ENCODE data around the gene PARP2.
"Not testable (repeated sequence)": the region's sequence is repeated elsewhere in the genome, so short reads cannot be mapped to it uniquely, and the experiment has no call there.

The PARP2 gene

DNA sequence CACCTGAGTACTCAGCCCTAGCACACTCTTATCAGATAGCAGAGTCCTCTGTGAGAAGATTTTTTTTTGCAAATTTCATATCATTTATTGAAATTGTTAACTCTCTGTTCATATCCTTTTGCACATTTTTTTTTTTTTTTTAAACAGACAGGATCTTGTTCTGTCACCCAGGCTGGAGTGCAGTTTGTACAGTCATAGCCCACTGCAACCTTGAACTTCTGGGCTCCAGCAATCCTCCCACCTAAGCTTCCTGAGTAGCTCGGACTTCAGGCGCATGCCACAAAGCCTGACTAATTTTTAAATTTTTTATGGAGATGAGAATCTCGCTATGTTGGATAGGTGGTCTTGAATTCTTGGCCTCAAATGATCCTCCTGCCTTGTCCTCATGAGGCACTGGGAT, 4.3 kb downstream of the PARP2 start:
- no peak for DNase-seq (ENCODE audit: low read depth)

GRCh38 chr14:20350282-20350681, 6.8 kb downstream of the PARP2 start:
- DNase-seq (ENCODE audit: low read depth): no peak

GRCh38 chr14:20350860-20351259, 7.4 kb downstream of the PARP2 start:
- DNase-seq (ENCODE audit: low read depth): no peak

DNA sequence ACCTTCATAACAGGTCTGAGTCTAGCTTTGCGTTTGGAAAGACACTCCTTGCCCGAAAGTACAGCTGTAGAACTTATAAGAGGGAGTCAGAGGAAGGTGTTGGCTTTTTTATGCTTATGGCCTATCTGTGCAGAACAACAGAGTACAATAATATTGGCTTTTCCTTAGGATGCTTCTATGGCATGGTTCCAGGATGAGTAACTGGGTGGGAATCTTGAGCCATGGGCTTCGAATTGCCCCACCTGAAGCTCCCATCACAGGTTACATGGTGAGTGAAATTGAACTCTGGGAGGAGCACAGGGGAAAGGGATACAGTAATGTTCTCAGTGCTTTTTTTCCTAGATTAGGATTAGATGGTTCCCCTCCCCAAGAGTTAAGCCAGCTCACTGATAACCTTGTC, 13.0 kb downstream of the PARP2 start:
- DNase-seq (ENCODE audit: low read depth): no peak

- DNase-seq (ENCODE audit: low read depth): not testable (repeated sequence)
Measured at GRCh38 chr14:20358474-20358873, 15.0 kb downstream of the PARP2 start.

GRCh38 chr14:20365928-20366327, 22.5 kb downstream of the PARP2 start:
- no peak for DNase-seq (ENCODE audit: low read depth)

- no peak for DNase-seq (ENCODE audit: low read depth)
Measured at GRCh38 chr14:20372796-20373195, 29.4 kb downstream of the PARP2 start.

DNA sequence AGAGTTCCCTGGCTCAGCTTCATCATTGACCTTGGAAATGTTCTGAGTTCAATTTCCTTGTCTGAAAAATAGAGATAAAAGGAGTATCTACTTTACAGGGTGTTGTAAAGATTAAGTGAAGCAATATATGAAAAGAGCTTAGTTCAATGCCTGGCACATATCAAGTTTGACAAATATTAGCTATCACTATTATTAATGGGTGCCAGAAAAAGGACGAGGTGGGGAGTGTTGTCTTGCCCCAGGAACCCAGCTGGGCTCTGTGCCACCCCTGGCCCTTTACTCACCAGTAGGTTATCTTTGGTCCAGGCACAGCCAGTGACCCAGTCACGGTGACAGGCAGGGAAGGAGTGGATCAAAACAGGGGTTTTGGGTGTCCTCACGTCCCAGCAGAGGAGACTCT, 32.0 kb downstream of the PARP2 start:
- no peak for DNase-seq (ENCODE audit: low read depth)

DNA sequence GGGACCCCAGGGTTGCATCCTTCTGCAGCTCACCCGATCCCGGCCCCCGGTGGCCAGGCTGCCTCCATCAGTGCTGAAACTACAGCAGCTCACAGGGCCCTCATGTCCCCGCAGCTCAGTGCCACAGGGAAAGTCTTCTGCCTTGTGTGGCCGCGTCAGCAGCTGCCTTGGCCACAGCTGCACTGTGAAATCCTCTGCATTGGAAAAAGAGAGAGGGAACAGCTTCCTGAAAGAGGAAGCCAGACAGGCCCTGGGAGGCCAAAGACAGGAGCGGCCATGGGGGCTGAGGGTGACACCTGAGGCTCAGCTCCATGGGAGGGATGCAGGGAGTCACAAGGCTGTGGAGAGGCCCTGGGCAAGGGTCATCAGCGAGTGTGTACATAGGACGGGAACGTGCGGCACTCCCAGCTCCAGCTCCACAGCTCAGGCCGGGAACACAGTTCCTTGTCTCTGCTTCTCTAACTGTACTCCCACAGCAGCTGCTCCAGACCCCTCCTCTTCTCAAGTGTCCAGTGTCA, 32.7 kb downstream of the PARP2 start:
- DNase-seq (ENCODE audit: low read depth): no peak

GRCh38 chr14:20377171-20377570, 33.7 kb downstream of the PARP2 start:
- DNase-seq (ENCODE audit: low read depth): no peak

DNA sequence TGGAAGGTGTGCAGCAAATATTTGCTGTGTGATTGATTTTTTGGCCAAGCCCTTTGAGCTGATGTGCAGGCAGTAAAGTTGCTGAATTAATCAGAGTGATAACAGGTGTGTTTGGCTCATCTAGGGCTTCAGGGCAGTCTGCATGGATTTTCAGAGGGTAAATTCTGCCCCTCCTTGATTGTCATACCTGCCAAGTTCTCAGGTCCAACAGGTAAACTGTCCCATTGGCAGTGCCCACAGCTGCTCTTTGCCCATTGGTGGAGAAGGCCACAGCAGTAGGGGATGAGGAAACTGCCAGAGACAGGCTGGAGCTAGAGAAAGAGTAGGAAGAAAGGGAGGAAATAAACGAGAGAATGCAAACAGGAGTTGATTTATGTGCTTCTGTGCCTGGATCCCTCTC, 36.3 kb downstream of the PARP2 start:
- no peak for DNase-seq (ENCODE audit: low read depth)

- DNase-seq (ENCODE audit: low read depth): no peak
Measured at GRCh38 chr14:20380681-20381080, 37.2 kb downstream of the PARP2 start.

DNA sequence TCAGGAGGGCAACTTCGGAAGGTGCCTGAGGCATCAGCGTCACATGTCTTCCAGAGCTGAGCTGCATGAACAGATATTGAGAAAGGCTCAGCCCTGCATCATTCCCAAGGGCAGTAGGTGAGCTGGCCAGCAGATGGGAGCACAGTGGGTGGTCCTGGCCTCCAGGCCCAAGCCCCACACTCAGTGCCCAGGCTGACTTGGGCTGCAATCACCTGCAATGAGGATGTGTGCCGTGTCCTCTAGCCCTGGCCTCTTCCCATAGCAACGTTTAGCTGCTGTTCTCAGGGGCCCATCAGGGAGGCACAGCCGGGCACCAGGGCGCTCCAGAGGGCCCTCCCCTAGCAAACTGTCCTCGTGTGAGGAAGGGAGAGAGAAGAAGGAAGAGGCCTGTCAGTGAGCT, 37.9 kb downstream of the PARP2 start:
- DNase-seq (ENCODE audit: low read depth): no peak

GRCh38 chr14:20382526-20382925, 39.1 kb downstream of the PARP2 start:
- no peak for DNase-seq (ENCODE audit: low read depth)

DNA sequence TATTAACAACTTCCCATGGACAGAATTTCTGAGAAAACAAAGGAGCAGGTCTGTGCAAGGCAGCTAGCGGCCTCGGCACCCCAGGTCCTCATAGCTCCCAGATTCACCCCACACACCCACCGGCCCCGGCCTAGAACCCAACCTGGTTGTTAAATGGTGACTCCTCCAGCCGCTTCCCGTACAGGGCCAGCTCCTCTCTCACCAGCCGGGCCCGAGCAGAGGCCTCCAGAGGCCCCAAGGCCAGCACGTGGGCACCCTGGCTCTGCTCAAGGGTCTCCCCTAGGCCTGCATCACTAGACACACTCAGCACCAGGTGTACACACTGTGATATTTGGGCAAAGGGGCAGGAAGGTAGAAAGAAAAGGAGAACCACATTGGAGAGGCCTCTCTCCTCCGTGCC, 39.6 kb downstream of the PARP2 start:
- no peak for DNase-seq (ENCODE audit: low read depth)

DNA sequence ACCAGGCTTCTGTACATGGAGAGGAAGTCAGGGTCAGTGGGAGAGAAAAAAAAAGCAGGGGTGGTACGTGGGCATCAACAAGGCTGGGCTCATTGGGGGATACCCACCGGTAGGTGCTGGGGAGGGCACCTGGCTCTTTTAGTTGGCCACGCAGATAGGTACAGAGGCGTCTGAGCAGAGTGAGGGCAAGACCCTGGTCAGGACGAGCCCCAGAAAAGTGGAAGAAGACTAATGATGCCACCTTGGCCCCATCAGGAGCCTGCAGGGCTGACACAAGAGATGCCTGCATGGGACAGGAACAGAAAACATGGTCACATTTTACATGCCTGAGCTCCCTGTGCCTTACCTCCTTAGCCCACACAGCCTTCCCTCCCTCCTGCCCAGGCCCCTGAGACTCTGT, 40.2 kb downstream of the PARP2 start:
- no peak for DNase-seq (ENCODE audit: low read depth)

DNA sequence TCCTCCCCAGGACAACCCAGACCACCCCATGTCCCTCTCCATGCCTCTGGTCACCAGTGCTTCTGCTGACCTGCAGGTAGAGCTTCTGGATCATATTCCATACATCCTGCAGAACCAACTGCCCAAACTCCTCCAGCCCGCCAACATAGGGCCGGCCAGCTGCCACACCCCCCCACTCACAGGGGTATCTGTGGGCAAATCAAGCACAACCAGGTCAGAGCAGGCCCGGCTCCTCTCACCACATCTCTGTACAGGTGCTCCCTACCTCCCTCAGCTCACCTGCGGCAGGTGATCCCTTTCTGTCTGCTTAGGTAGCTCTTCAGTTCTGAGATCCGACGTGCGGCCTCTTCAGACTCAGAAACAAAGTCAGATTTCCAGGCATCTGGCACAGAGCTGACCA, 40.9 kb downstream of the PARP2 start:
- DNase-seq (ENCODE audit: low read depth): no peak

DNA sequence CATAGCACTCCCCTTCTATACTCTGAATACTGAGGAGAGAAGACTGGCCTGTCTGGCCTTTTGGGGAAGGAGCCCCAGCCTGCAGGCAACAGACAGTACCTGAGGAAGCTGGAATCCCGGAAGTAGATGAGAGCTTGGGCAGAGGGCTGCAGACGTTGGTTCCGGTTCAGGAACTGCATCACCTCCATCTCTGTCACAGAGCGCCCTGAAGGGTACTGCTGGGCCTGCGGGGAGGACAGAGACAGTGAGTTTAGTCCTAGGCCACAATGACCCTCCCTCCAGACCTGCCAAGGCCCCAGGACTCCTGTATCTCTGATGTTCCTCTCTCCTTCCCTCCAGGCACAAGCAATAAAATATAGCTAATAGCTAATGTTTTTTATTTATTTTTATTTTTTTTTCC, 41.5 kb downstream of the PARP2 start:
- DNase-seq (ENCODE audit: low read depth): no peak

- DNase-seq (ENCODE audit: low read depth): no peak
Measured at GRCh38 chr14:20386276-20386855, 42.9 kb downstream of the PARP2 start.

- DNase-seq (ENCODE audit: low read depth): no peak
Measured at GRCh38 chr14:20387576-20387975, 44.1 kb downstream of the PARP2 start.

DNA sequence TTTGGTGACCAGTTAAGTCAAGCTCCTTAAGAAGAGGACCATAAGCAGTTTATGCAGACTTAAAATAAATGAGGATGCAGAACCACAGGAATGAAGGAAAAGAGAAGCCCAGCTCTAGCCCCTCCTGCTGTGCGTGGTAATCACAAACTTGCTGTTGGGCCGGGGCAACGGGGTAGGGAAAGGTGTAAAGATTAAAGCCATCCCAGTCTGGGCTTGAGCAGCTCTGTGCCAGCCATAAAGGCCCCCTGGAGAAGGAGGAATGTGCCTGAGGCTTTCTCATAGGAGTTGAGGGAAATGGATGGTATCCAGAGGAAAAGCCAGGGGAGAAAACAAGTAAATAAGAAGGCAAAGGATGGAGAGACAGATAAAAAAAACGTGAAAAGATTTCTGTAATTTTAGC, 44.7 kb downstream of the PARP2 start:
- DNase-seq (ENCODE audit: low read depth): no peak

DNA sequence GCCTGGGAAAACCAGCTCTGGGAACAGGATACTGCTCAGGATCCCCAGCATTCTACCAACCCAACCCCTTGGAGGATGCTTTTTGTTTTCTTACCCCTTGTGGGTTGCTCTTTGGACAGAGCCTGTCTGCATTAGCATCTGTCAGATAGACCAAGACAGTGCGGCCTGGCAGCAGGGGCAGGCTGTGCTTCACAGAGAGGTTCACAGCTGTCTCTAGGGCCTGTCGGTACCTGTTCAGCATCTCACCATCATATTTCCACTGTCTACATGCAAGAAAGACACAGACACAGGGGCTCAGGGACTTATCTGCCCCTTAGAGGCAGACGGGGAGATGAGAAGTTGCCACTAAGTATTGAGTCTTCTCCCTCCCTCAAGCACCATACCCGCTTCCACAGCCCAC, 48.1 kb downstream of the PARP2 start:
- DNase-seq (ENCODE audit: low read depth): no peak

GRCh38 chr14:20397511-20397910, 54.1 kb downstream of the PARP2 start:
- DNase-seq (ENCODE audit: low read depth): no peak

- no peak for DNase-seq (ENCODE audit: low read depth)
Measured at GRCh38 chr14:20400589-20400964, 57.1 kb downstream of the PARP2 start.
